ENCODE results near the gene TEKT5.
"Not testable (repeated sequence)": the region's sequence is repeated elsewhere in the genome, so short reads cannot be mapped to it uniquely, and the experiment has no call there.

The TEKT5 gene

DNA sequence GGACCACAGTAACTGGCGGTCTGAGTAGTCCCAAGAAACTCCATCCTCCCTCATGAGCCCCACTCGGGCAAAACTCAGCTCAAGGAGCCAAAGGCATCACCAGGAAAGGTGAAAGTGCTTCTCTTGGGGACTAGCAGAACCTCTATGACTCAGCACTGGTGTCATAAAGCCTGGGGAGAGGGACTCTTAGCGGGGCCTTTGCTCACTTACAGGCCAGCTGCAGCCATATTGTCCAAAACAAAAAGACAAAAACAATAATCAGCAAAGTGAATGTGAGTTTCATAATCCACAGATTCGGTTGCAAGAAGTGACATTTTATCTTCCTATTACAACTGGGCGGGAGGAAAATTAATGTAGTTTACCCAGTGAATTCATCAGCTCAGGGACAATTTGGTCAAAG is at the start of gene TEKT5:
TSS of gene TEKT5 (minus strand) at position 101 of the 400 bp plus-strand sequence. CDS start at position 44, 57 bp downstream.
- DNase-seq (ENCODE audit: low read depth in 2 of 3, low spot score in 1 of 3), result no peak

DNA sequence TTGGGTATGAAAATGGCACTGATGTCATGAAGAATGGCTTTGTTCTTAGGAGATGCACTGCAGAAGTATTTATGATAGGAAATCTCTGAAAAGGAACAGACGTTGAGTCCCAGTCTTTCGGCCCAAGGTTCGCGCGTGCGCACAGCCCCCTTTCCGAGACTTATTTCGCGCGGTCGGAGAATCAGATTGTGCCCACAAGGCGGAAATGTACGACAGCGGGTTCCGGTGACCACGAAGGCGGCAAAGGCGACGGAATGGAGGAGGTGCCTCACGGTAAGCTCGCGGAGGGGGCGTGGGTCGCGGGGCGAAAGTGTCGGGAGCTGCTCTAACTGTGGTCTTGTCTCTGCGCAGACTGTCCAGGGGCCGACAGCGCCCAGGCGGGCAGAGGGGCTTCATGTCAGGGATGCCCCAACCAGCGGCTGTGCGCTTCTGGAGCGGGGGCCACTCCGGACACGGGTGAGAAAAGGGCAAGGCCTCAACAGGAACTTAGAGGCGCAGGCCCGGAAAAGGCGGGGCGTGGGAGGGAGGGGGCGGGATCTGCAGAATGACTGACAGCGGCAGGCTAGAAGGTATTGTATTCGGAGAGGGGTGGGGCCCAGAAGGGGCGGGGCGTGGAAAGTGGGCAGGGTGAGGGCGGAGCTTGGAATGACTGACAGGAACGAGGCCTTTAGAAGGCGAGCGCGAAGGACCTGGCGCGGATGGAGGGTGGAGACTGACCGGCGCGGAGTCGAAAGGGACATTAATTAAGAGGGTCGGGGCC is 49.1 kb upstream of the TEKT5 start, which contains the start of gene NUBP1:
TSS of gene NUBP1 (plus strand) at position 233 of the 760 bp plus-strand sequence. CDS start at position 255, 22 bp downstream.
- peak; percentile 99 to 100 (median 99) for DNase-seq (ENCODE audit: low read depth in 2 of 3, low spot score in 1 of 3)

DNA sequence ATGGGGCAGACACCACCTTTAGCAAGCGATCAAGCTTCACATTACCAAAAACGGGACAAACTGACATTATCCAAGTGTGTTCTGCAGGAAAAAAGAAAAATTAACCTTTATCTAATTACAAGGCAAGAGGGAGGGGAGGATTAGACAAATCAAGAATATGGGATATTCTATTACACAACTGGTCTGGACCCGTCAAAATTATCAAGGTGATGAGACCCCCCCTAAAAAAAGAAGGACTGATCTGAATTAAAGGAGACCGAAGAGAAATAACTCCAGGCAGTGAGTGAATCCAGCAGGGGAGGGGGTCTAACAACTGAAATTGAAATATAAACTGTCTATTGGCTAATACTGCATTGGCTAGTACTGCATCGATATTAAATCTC is 48.5 kb upstream of the TEKT5 start:
- no peak for DNase-seq (ENCODE audit: low read depth in 2 of 3, low spot score in 1 of 3)

DNA sequence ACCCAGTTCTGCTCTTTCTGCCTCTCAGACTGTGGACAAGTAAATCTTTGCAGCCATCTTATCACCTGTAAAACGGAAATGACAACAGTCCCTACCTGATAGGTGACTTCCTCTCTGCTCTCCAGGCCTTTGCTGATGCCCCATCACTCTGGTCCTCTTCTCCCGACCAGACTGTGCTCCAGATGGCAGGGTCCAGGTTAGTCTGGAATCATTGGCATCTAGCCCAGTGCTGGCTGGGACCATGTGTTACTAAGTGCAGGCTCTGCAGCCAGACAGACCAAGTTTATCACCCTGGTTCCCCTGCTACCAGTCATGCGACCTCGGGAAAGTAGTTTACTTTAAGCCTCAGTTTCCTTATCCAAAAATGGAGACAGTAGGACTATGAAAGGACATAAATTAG is 47.1 kb upstream of the TEKT5 start:
- DNase-seq (ENCODE audit: low read depth in 2 of 3, low spot score in 1 of 3), result no peak

DNA sequence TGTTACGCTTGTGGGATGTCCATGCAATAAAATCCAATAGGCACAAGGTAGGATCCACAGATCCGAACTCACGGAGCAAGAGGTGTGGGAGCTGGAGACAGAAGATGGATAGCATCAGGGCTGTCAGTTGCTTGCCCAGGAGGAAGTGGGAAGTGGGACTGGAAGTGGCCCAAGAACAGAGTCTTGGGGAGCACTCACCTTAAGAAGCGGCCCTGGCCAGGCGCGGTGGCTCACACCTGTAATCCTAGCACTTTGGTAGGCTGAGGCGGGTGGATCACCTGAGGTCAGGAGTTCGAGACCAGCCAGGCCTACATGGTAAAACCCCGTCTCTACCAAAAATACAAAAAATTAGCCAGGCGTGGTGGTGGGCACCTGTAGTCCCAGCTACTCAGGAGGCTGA is 46.5 kb upstream of the TEKT5 start:
- DNase-seq (ENCODE audit: low read depth in 2 of 3, low spot score in 1 of 3), result not testable (repeated sequence)

DNA sequence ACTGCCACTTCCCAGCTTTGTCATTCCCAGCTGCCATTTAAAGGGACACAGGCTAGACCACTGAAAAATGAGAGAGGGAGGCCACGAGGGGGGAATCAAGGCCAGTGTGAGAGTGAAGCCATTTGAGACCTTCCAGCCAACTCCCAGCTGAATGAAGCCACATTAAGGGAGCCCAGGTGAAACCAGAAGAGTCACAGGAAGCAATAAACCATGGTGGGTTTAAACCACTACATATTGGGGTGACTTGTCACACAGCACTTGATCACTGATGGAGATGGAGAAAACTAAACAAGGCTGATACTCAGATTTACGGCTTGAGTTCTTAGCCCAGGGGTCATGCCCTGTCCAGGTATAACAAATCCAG is 46.1 kb upstream of the TEKT5 start:
- no peak for DNase-seq (ENCODE audit: low read depth in 2 of 3, low spot score in 1 of 3)

DNA sequence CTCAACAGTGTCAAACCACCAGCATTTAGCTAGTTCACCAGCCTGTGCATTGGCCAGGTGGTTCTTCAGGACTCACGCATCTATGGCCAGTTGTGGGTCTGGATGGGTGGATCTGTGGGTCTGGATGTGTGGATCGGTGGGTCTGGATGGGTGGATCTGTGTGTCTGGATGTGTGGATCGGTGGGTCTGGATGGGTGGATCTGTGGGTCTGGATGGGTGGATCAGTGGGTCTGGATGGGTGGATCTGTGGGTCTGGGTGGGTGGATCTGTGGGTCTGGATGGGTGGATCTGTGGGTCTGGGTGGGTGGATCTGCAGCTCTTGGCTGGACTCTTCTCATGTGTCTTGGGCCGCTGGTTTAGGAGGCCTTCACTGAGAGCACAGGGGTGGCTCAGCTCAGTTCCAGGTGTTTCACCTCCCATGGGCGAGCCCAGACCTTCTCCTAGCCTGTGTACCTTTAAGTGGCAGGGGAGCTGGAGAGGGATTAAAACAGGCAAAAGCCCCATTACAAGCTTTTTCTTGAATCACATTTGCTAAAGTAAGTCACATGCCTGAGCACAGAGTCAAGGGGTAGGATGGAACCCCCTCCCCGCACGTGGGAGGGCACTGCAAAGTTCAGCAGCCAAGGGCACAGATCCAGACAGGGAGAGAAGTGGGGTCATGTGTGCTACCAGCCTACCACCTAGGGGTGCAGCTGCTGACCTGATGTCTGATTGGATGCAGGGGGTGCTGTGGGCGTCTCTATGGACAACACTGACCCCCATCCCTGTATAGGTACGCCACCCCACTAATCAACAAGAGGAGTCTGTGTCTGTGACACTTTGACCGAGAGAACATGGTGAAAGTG is 45.5 kb upstream of the TEKT5 start:
- DNase-seq (ENCODE audit: low read depth in 2 of 3, low spot score in 1 of 3), result no peak

DNA sequence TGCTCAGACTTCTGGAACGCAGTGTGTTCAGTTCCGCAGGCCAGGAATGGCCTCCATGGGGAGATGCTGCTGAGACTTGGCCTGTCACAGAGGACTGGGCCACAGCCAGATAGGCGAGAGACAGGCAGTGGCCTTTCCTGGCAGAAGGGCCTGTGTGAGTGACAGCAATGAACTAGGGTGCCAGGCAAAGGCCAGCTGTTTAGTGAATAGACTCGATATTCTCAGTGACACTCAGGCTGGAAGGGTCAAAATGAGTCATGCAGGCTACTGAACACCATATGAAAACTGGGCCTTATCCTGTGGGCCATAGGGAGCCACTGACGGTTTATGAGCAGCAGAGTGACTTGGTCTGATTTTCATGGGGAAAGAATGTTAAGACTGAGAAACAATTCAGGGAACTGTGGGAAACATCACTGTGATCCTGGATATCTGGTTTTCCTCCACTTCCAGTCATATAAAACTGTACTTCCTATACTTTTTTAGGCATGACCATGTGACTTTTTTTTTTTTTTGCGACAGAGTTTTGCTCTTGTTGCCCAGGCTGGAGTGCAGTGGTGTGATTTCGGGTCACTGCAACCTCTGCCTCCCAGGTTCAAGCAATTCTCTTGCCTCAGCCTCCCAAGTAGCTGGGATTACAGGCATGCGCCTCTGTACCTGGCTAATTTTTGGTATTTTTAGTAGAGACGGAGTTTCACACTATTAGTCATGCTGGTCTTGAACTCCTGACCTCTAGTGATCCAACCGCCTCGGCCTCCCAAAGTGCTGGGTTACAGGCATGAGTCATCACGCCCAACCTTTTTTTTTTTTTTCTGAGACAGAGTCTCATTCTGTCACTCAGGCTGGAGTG is 43.7 kb upstream of the TEKT5 start:
- peak; percentile 32 to 60 (median 51) for DNase-seq (ENCODE audit: low read depth in 2 of 3, low spot score in 1 of 3)

DNA sequence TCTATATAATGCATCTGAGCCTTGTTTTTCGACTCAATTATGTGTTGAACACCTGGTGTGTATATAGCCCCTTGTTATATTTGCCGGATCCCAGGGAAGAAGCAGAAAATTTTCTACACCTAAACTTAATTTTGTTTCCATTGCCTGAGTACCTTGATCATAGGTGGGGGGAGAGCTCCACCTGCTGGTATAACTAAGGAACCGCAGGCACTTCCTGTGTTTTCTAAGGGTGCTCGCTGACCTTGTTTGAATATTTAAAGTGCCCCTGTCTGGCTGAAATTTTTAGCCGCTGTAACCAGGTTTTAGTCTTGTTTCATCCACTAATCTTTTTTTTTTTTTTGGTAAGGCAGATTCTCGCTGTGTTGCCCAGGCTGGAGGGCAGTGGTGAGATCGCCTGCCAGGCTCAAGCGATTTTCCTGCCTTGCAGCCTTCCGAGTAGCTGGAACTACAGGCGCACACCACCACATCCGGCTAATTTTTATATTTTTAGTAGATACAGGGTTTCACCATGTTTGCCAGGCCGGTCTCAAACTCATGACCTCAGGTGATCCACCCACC is 42.4 kb upstream of the TEKT5 start:
- DNase-seq (ENCODE audit: low read depth in 2 of 3, low spot score in 1 of 3), result peak; percentile 42 to 74 (median 57)

DNA sequence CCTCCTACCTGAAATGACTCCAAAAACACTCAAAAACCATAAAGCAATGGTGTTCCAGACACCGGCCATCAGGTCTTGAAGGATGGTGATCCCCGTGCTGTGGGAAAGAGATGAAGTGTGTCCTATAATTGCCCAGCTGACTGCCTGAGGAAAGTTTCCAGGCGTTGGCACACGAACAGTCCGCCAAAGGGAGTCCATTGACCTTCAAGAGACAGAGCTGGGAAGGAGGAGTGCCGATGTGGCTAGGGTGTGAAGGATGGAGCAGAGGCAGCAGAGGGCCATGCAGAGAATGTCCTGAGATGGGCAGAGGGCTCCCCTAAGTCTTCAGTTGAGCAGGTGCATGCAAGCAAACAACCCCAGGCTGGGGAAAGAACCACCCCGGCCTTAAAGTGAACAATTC is 37.1 kb upstream of the TEKT5 start:
- DNase-seq (ENCODE audit: low read depth in 2 of 3, low spot score in 1 of 3), result no peak

DNA sequence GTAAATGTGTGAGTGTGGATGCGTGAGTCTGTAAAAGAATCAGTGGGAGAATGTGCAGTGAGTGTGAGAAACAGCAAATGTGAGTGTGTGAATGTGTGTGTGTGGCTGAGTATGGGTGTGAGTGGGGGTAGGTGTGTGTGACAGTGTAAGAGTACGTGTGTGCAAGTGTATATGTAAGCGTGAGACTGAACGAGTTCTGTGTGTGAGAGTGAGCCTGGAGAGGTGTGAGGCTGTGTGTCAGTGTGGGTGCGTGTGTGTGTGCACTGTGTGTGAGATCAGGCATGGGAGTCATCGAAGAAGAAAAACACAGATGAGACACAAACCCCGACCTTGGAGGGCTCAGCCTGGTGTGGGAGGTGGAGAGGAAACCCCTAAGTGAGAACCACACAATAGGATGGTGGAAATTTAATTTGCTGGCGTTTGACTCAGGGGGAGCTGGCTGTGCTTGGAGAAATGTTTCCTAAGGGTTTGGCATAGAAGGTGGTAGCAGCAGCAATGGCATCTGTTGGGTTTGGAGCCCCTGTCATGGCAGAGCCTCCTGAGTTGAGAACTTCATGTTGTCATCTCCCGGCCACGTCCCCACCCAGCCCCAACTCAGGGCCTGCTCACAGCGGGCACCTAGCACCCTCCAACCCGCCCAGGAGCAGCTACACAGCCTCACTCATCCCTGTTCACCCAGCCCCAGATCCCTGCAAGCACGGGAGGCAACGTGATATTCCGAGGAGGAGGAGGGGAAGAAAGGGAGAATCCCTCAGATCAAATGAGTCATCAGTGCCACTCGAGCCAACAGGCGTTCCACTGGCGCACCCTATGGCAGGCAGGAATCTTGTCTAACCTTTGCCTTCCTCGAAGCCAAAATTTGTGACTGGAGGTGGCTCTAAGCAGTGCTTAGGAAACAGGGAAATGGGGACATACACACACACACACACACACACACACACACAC is 34.6 kb upstream of the TEKT5 start:
- DNase-seq (ENCODE audit: low read depth in 2 of 3, low spot score in 1 of 3), result no peak

DNA sequence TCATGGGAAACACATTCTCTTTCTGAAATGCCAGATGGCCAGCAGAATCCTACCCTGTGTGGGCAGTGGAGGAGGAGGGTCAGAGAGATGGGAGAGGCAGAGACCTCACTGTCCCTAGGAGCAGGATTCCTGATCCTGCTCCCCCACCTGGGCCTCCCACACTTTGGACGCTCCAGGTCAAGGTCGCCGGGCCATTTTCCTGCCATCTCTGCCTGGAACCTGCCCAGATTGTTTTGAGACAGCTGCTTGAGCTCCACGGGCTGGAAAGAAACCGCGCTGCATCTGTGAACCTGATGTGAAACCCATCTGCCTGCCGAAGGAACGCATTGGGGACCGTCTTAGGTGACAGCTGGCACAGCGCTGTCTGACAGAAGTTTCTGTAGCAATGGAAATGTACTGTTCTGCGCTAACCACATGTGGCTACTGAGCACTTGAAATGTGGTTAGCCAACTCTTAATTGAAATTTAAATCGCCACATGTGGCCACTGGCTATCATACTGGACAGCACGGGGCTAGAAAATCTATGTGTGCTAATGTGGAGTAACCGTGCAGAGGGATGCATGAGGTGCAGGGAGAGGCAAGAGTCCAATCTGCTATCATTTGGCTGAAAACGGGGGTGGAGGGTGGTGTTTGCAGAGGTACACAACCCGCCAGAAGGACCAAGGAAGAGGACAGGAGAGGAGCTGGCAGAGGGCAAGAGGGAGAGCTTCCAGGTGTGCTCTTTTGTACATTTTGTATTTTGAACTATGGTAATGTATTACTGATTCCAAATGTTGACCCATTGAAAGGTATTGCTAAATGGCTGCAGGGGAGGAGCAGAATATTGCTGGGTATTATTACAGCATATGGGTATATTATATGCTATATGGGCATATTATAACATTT is 33.5 kb upstream of the TEKT5 start:
- DNase-seq (ENCODE audit: low read depth in 2 of 3, low spot score in 1 of 3), result no peak

DNA sequence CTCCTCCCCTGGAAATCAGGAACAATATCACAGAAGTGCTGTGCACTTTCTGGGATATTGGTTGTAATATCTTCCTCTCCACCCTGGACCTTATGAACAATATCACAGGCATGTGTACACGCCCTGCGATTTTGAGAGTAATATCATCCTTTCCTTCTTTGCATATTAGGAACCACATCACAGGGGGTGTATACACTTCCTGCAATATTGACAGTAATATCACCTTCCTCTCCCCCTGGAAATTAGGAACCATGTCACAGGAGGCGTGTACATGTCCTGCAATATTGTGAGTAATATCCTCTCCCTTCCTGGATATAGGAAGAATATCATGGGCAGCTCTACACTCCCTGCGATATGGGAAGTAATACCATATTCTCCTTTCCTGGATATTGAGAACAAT is 14.2 kb upstream of the TEKT5 start:
- no peak for DNase-seq (ENCODE audit: low read depth in 2 of 3, low spot score in 1 of 3)

DNA sequence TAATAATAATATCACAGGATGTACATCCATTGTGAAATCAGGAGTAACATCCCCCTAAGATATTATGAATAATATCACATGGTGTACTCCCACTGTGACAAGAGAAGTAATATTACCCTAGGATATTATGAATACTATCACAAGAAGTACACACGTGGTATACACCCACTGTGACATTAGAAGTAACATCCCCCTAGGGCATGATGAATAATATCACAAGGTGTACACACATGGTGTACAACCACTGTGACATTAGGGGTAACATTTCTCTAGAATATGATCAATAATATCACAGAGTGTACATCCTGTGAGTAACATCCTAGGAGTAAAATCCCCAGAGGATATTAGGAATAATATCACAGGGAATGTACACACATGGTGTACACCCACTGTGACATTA is 5.0 kb upstream of the TEKT5 start:
- DNase-seq (ENCODE audit: low read depth in 2 of 3, low spot score in 1 of 3), result no peak

DNA sequence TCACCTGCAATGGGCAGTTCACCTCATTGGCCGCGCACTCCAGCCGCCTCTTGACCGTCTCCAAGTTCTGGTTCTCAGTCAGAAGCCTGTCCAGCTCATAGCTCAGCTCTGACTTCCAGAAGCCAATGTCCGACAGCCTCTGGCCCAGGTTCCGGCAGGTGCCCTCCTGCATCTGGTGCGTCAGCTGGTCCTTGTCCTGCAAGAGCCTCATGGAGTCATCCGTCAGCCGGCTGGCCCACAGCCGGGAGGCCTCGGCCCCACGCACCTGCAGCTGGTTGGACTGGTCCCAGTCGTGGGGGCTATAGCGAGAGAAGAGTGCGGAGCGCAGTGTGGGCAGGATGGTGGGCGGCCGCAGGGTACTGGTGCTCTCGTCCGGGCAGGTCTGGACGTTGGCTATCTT is 424 bp downstream of the TEKT5 start:
- DNase-seq (ENCODE audit: low read depth in 2 of 3, low spot score in 1 of 3), result no peak

DNA sequence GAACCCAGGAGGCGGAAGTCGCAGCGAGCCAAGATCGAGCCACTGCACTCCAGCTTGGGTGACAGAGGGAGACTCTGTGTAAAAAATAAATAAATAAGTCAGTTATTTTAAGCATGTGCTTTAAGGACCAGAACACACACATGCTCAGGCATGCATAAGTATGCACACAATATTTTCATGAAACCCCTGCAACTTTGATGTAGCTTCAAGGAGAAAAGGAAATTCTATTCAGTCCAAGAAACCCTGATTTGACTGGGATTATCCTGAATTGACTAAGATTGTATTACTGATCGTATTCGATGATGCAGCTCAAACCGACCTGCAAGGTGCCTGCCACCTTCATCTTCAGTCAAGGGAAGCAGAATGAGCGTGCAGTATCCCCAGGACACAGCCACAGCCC is 841 bp downstream of the TEKT5 start:
- no peak for DNase-seq (ENCODE audit: low read depth in 2 of 3, low spot score in 1 of 3)

DNA sequence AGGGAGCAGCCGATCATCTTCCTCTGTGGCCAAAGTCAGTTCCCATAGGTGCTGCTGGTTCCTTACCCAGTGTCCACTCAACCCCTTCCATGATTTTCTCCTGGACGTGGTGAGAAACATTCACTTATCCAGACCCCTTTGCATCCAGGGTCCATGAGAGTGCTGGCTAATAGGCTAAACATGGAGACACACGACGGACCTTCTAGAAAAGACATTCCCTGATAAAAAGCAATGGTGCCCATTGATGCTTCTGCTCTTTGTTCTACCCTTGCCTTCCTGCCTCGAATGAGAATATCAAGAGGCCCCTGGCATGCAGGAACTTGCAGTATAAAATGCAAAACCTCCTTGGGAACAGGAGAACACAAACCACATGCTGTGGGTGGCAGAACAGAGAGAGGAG is 2.3 kb downstream of the TEKT5 start:
- DNase-seq (ENCODE audit: low read depth in 2 of 3, low spot score in 1 of 3), result no peak

DNA sequence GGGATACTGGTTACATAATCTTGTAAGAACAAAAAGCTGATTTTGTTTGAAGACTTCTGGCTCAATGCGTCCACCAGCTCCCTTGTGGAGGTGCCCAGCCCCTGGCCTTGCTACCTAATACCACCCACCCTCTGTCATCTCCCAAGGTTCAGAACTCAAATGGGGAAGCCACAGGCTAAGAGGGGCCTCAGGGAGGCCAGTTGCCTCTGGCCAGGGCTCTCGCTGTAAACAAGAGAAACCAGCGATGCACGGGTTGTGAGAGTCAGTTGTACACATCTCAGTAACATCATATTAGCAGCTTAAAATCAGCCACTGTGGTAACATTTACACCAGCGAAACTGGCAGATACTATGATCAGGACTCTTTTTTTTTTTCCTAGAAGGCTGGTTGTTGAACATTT is 6.0 kb downstream of the TEKT5 start:
- DNase-seq (ENCODE audit: low read depth in 2 of 3, low spot score in 1 of 3), result no peak

DNA sequence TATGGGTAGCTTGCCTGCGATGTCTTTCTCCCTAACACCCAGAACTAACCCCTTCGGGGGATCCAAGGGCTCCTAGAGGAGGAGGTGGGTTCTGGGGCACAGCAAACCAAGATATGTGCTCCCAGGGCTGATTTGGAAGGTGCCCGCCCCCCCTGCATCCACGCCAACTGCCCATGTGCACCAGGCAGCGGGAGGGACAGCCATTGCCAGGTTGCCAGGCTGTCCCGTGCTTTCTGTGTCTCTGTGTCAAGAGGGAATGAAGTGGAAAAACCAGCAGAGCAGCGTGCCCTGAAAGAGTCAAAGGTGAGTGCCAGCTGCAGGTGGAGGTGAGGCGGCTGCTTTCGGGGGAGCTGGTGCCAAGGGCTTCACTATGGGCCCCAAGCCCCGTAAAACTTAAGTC is 6.4 kb downstream of the TEKT5 start:
- no peak for DNase-seq (ENCODE audit: low read depth in 2 of 3, low spot score in 1 of 3)

Data from stimulated activated CD4-positive, alpha-beta T cell treated with anti-CD3 and anti-CD28 coated beads, Interleukin-12 subunit alpha, Interleukin-12 subunit beta, amount 100 ng/mL, for 48 hours (primary cell).